Measurements from ENCODE around the gene ZNF19.
A peak's percentile ranks its signal among the peaks of the same experiment; 100 is the strongest.

The ZNF19 gene

DNA sequence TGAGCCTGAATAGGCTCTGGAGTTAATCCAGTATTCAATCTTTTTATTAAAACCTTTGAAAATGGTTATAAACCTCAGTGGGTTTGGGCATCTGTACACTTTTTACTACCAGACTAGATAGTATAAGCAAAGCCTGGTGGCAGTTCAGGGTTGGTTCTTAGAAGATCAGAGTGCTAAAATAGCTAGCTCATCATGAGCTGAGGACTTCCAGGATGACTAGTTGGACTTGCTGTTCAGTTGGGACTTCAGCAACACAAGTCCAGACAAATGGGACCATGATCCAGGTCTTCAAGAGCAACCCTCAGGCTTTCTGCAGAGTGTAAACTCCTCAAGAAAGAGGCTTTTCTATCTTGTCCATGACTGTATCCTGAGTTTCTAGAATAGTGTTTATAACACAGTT is 1.2 kb upstream of the ZNF19 start:
- DNase-seq (ENCODE audit: low spot score): no peak

- DNase-seq (ENCODE audit: low spot score): peak; percentile 91
Measured at GRCh38 chr16:71484006-71484893, 4.9 kb downstream of the ZNF19 start.

- no peak for DNase-seq (ENCODE audit: low spot score)
Measured at GRCh38 chr16:71482569-71482968, 6.6 kb downstream of the ZNF19 start.

DNA sequence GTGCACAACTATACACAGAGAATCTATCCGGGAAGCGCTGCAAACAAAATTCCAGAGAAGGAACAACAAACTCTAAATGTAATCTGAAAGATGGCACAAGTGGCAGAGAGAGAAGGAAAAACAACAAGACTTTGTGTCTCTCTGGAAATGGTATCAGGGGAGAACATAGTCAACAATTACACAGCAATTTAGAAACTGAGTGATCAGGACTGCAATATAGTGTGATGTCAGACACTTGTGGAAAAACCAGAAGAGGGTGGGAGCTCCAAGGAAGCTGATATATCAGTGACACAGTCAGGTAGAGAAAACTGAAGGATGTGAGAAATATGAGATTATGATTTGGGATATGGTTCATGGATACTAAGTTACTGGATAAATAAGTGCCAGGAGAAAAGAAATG is 8.2 kb downstream of the ZNF19 start:
- no peak for DNase-seq (ENCODE audit: low spot score)

DNA sequence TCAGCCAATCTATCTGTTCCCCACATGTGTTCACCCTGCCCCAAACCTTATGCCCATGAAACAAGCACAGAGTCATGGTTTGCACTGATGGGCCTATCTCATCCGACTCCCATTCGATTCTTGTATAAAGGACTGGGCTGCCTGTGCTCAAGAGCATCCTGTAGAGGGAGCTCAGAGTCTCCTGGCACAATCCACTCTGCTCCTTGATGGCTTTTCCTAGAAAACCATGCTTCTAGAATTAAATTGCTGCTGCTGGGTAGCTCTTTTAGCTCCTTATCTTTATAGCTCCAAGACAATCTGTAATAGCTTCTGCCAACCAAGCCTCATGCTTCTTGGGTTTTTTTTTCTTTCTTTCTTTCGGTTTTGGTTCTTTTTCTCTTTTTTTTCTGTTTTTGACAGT is 9.7 kb downstream of the ZNF19 start:
- peak; percentile 13 for DNase-seq (ENCODE audit: low spot score)

GRCh38 chr16:71476457-71477124 is 12.5 kb downstream of the ZNF19 start:
- DNase-seq (ENCODE audit: low spot score): no peak

DNA sequence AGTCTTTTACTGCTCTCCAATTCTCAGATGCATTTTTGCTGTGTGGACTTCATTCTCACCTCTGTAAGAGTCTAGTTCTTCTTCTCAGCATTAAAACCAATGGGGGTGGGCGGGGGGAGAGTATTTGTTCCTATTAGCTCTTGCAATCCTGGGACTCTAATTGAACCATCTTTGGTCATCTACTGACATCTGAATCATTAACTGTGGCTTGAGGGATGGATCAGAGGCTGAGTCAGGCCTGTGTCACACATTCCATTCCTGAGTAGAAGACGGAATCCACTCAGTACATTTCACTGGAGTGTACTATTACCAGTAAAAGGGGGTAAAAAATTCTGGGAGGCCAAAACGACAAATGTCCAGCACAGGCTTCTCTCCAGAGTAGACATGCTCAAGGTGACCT is 14.3 kb downstream of the ZNF19 start:
- DNase-seq (ENCODE audit: low spot score): no peak

DNA sequence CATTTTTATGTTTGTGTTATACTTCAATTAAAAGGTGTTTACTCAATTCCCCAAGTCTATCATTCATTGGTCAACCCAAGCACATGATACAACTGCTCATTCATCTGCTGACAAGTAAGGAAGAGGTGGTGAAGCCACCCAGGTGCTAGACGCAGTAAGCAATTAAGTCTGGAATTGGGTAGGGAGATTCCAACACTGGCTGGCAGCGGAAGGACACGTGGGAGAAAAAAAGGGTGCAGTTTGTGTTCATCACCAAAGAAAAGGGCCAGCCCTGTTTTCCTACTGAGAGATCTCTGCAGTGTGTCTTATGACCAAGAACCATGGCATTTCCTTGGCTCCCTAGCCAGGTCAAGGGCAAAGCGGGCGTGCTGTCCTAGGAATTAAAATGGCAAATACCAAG is 15.2 kb downstream of the ZNF19 start:
- DNase-seq (ENCODE audit: low spot score): no peak

GRCh38 chr16:71472931-71473330 is 16.2 kb downstream of the ZNF19 start:
- no peak for DNase-seq (ENCODE audit: low spot score)

DNA sequence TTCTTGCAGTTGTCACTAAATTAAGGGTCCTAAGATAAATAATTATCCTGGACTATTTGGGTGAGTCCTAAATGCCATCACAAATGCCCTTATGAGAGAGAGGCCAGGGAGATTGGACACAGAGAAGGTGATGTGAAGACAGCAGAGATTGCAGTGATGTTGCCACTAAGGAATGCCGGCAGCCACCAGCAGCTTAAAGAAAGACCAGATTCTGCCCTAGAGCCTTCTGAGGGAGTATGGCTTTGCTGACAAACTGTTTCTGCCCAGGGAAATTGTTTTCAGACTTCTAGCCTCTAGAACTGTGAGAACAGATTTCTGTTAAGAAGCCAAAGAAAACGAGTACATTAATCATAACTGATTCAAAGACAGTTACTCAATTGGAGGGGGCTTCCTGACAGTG is 17.1 kb downstream of the ZNF19 start:
- DNase-seq (ENCODE audit: low spot score): no peak

GRCh38 chr16:71467810-71468209 is 21.3 kb downstream of the ZNF19 start:
- DNase-seq (ENCODE audit: low spot score): no peak

- no peak for DNase-seq (ENCODE audit: low spot score)
Measured at GRCh38 chr16:71464231-71464630, 24.9 kb downstream of the ZNF19 start.

DNA sequence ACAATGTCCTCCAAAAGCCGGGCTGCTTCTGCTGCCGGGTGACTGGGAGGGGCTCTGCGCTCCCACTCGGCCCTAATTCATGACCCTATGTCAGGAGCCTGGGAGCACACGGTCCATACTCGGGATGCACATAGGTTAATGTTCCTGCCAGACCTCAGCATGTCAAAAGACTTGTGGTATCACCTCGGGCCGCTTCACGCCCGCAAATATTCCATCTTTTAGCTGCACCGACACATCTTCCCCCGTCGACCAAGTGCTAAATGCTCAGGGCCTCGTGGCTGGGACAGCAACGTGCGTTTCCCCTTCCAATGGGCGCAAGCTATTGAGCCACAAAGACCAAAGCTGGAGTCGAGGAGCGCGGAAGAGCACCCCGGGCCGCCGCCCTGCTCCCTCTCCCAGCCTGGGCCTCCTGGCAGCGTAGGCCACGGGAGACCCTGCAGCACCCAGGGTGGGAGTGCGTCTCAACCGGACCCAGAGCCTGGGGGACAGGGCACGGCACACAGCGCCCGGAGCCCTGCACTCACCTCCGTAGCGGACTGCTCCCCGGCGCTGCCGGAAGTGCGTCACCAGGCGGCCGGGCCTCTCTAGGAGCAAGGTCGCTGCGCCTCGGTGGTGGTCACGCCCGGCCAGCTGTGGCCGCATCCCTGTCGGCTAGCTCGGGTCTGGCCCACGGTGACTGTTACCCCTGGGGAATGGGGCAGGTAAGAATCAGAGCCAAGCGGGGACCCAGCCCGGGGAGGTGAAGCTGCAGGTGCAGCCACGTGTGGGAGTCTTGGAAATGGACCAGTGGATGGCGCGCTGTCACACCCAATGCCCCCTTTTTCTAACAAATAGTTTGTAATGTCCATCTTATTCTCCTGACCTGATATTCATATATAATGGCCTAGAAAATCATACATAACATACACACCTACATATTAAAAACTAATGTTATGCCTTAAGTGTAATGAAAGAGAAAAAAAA is 27.2 kb downstream of the ZNF19 start, which contains the start of gene ZNF23:
ZNF23 (minus strand) TSS at position 562 of the 963 bp plus-strand sequence. CDS start 5,451 bp downstream, outside the sequence.
- DNase-seq (ENCODE audit: low spot score): peak; percentile 78

DNA sequence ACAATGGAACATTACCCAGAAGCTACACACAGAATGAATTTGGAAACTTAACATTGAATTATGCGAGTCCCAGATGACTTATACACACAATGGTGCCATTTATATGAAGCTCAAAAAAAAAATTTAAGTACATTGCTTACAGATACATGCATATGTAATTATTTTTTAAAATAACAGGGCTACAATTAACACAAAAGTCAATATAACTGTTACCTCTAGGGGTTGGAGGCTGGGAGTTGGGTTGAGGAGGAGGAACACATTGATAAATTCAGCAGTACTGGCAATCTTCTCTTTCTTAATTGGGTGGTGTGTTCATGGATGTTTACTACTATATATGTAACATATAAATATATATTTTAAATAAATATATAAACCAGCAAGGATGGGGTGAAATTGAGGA is 28.2 kb downstream of the ZNF19 start:
- no peak for DNase-seq (ENCODE audit: low spot score)

DNA sequence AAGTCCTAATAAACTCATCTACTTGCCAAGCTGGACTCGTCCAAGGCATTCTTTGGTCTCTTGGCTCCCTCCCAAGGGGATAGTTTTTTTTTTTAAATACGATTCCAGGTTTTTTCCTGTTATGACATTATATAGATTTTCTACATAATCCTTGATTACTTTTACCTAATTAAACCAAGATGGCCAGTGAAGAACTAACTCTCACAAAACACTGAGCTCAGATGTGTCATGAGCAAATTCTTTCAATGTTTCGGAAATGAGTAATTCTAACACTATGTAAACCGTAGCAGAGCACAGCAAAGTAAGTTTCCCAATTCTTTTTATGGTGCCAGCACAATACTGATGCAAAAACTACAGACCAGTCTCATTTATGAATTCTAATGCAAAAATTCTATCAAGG is 28.9 kb downstream of the ZNF19 start:
- DNase-seq (ENCODE audit: low spot score): no peak

DNA sequence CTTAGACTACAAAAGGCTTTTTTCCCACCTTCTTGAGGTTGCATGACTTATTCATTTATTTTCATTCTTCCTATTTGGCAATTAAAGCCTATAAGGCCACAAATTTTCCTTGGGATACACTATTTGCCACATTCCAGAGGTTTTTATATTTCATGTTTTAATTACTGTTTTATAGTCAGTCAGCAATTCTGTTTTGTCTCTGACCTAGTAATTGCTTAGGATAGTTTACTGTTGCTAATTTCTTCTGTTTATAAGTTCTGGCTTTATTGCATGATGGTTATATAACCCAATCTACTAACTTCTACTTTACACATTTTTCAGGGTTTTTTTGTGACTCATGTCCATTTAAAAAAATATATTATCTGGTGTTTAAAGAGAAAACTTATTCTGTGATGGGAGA is 29.6 kb downstream of the ZNF19 start:
- no peak for DNase-seq (ENCODE audit: low spot score)

DNA sequence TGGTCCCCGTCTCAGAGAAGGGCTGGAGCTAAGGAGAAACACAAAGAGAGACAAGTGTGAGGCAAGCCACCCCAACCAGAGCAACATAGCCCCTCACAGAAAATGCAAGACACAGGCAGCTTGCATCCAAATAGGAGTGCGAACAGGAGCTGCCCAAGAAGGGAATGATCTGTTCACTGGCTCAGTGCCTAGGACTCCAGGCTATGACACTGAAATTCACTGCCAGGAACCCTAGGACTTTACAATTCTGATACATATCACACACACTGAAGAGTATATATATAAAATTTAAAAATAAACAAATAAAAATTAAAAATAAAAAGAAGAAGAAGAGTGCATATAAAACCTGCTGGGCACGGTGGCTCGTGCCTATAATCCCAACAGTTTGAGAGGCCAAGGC is 32.3 kb downstream of the ZNF19 start:
- no peak for DNase-seq (ENCODE audit: low spot score)

GRCh38 chr16:71453036-71453435 is 36.1 kb downstream of the ZNF19 start:
- no peak for DNase-seq (ENCODE audit: low spot score)

DNA sequence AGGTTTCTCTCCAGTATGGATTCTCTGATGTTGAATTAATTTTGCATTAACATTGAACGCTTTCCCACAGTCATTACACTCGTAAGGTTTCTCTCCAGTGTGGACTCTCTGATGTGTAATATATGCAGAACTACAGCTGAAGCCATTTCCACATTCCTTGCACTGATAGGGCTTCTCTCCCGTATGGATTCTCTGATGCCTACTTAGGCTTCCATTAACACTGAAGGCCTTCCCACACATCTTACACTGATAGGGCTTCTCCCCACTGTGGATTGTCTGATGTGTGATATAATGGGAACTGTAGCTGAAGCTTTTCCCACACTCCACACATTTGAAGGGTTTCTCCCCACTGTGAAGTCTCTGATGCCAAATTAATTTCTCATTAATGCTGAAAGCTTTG is 40.1 kb downstream of the ZNF19 start:
- no peak for DNase-seq (ENCODE audit: low spot score)

DNA sequence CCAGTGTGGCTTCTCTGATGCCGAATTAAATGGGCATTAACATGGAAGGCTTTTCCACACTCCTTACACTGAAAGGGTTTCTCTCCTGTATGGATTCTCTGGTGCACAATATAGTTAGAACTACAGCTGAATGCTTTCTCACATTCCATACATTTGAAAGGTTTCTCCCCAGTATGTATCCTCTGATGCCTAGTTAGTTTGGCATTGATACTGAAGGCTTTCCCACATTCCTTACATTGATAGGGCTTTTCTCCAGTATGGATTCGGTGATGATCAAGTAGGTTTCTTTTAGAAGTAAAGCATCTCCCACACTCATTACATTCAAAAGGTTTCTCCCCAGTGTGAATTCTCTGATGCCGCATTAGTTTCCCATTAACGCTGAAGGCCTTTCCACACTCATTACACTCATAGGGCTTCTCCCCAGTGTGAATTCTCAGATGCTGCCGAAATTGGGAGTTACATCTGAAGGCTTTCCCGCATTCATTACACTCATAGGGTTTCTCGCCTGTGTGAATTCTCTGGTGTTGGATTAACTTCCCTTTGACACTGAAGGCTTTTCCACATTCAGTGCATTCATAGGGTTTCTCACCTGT is 40.8 kb downstream of the ZNF19 start:
- DNase-seq (ENCODE audit: low spot score): no peak

- DNase-seq (ENCODE audit: low spot score): no peak
Measured at GRCh38 chr16:71443714-71444113, 45.4 kb downstream of the ZNF19 start.
